GM19372 (cell line): ENCODE results near the gene IDUA.
"Not testable (repeated sequence)": the region's sequence is repeated elsewhere in the genome, so short reads cannot be mapped to it uniquely, and the experiment has no call there.

Source experiments
- ATAC-seq: cut with Tn5 transposase; IDR thresholded peaks from one replicate; pipeline ENCODE4 v1.9.1; 2021; ENCODE audit warnings: mild to moderate bottlenecking, low read depth, moderate library complexity; ENCODE audit not compliant: unreplicated experiment

The IDUA gene

DNA sequence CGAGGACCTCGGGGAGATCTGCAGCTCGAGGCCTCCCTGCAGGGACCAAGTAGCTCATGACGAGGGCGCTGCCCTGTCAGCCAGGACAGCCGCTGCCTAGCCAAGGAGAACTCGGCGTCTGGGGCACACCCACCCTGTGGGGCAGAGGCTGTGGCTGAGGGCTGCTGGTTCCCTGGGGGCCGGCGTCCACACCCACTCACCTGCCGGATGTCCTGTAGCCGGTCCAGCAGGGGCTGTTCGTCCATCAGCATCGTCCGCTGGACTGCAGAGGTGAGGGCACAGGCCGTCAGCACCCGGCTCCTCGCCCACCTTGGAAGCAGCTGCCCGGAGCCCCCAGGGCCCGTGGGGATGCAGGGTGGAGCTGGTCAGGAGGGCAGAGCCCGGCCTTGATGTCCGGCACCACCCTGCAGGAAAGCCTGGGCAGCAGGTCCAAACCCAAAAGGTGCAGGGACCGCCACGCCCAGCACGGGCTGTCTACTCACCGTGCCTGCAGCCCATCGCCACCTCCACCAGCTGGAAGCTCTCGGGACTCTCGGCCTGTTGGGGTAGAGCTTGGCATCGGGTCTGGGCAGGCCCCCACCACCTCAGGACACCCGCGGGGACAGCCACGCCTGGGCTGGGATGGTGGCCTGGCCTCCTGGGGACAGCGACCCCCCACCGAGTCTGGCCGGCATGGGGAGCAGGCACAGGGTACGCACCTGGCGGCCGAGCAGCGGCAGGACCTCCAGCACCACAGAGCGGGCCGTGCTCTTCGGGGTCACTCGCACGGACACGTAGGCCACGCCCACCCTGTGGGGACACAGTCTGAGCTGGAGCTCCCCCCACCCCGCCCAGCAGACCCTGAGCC, 20.4 kb upstream of the IDUA start:
- no peak for ATAC-seq

- no peak for ATAC-seq
Measured at GRCh38 chr4:967113-968104, 19.4 kb upstream of the IDUA start.

DNA sequence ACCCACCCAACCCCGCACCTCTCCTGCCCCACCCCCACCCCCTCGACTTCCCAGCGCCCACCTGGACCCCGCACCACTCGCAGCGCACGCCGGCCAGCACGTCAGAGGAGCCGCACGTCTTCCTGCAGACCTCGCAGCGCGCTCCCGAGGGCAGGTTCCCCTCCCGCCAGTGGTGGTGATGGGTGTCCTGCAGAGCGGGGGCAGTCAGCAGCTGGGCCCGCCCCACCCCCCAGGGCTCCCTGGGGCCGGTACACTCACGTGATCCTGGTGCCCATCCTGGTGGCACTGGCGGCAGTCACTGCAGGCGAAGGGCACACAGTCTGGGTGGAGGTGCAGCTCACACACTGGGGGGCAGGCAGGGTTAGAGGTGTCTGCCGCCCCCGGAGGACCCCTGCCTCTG, 18.6 kb upstream of the IDUA start:
- ATAC-seq: no peak

GRCh38 chr4:968621-969394, 18.0 kb upstream of the IDUA start:
- no peak for ATAC-seq

GRCh38 chr4:970046-970745, 16.6 kb upstream of the IDUA start:
- ATAC-seq: no peak

DNA sequence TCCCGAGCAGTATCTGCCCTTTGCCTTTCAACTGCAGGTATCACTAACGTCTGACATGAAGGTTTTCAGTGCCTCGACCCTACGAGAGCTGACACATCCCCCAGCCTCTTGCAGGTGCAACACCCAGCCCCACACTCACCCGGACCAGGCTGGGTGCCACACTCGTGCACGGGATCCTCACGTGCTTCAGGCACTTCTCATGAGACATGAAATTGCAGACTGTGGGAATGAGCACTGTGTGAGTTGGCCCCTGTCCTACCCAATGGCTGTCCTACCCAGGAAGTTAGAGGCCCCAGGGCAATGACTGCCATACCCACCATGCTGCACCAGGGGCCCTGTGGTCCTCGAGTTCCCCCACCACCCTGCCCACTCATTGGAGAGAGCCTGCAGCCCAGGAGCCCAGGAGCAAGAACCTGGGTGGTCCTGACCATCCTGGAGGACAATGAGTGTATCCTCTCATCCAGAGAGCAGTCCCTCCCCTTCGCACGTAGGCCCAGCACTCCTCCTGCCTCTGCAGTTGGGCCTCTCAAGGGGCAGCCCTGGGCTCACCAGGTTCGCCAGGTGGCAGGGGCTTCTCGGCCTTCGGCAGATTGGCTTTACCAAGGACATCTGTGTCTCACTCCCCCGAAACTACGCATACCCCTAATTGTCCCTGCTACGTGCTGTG, 15.9 kb upstream of the IDUA start:
- ATAC-seq: no peak

GRCh38 chr4:971666-972500, 15.0 kb upstream of the IDUA start:
- ATAC-seq: no peak

DNA sequence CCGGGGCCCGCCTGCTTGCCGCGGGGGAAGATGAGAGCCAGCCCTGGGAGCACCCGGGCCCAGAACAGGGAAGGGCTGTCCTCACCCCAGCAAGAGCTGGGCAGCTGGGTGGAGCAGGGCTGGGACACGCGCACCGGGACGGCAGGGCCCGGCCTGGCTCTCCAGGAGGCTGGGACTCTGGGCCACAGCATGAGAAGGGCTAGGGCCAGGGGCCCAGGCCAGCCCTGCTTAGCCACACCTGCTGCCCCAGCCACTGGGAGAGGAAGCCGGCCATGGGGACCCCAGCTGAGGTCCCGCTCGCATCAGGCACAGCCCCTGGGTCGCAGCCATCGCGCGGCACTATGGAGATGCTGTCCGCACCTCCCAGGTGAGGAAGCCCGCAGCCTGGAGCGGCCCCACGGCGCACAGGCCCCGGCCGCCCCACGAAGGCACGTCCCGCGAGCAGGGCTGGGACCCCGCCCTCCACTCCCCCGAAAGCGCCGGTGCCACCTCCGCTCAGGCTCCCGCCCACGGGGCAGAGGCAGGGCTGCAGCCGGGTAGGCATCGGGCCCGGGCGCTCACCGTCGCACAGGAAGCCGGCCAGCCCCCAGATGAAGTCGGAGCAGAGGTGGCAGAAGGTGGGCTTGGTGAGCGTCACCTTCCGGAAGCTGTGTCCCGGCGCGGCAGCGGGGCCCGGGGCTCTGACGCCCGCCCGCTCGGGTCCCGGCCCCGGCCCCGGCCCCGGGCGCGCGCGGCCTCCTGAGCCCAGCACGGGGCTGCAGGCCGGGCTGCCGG, 14.0 kb upstream of the IDUA start:
- ATAC-seq: peak; percentile 44

DNA sequence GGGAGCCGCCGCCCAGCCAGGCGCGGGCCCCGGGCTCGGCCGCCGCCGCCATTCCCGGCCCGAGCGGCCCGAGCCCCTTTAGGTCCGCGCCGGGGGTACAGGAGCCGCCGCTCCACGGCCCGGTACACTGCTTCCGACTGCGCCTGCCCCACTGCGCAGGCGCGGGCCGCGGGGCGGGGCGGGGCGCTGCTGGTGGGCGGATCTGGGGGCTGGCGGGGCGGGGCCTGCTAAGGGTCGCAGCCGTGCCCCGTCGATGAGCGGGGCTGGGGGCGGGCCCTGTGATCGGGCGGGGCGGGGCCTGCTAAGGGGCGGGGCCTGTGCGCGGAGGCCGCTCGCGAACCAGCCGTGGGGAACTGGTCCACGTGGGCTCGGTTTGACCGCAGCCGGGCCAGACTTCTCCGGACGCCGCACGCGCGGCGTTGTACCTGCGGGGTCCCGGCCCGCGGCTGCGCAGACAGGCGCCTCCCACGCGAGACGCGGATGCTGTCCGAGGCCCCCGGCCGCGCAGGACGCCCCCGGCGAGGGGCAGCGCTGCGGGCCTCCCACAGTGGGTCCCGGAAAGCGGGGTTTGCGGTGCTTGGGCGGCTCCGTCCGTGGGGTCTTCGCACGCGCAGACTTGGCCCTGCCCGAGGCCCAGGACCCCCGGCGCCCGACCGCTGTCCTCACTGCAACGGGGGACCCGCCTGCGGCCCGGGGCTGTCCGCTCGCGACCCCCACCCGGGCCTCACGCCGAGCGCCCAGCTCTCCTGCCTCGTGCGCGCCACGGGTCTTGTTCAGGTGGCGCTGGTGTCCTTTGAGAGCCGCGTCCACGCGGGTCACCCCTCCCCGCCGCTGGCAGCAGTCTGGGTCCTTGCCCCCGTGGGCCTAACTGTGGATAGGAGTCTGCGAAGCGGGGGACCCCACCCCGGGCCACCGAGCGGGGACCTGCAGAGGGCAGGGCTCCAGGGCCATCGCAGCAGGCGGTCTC, 13.1 kb upstream of the IDUA start, which contains the start of gene DGKQ:
DGKQ (minus strand) TSS at position 139 of the 967 bp plus-strand sequence; CDS start at position 52, 87 bp downstream.
- peak; percentile 80 for ATAC-seq

DNA sequence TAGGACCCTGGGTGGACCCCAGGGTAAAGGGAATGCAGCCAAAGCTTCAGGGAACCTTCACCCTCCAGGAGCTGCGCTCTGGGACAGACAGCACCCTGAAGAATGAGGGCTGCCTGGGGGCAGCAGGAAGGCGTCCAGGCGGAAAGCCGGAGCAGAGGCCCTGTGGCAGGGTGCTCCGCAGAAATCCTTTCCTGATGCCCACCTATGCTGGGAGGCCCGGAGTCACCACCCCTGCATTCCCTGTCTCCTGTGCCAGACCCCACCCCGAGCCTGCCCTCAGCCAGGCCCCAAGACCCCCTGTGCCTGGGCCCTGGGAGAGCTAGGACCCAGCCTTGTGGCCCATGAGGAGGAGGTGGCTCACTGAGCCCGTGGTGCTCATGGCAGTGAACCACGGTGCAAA, 12.2 kb upstream of the IDUA start:
- ATAC-seq: no peak

DNA sequence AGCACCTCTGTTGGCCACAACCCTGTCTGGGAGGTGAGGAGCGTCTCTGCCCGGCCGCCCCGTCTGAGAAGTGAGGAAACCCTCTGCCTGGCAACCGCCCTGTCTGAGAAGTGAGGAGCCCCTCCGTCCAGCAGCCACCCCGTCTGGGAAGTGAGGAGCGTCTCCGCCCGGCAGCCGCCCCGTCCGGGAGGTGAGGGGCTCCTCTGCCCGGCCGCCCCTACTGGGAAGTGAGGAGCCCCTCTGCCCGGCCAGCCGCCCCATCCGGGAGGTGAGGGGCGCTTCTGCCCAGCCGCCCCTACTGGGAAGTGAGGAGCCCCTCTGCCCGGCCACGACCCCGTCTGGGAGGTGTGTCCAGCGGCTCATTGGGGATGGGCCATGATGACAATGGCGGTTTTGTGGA, 10.8 kb upstream of the IDUA start:
- ATAC-seq: not testable (repeated sequence)

- ATAC-seq: no peak
Measured at GRCh38 chr4:978957-979701, 7.7 kb upstream of the IDUA start.

- no peak for ATAC-seq
Measured at GRCh38 chr4:982291-982690, 4.6 kb upstream of the IDUA start.

DNA sequence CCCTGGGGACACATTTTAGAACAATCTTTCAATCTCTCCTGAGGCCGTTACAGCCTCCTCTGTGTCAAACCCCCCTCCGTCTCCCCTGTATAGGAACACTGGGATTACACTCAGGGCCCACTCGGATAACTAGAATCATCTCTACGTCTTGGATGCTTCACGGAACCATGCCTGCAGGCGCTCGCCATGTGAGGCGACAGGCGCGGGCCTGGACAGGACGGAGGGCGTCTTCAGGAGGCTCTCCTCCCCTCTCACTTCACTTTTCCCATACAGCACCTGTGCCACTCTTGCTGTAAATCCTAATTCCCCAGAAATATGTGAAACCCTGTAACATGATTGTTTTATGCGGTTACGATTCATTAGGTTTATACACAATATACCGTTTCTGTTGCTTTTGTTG, 4.0 kb upstream of the IDUA start:
- no peak for ATAC-seq

- no peak for ATAC-seq
Measured at GRCh38 chr4:984336-985054, 2.3 kb upstream of the IDUA start.
